ENCODE data around the gene PCBP1.
A peak's percentile ranks its signal among the peaks of the same experiment; 100 is the strongest.

Gene PCBP1

GRCh38 chr2:70128005-70128404 is 40.7 kb downstream of the PCBP1 start:
- no peak for DNase-seq

- peak in 1 of 2 donors; percentile 56 for DNase-seq
Observed at GRCh38 chr2:70131344-70132143, 44.3 kb downstream of the PCBP1 start.

DNA sequence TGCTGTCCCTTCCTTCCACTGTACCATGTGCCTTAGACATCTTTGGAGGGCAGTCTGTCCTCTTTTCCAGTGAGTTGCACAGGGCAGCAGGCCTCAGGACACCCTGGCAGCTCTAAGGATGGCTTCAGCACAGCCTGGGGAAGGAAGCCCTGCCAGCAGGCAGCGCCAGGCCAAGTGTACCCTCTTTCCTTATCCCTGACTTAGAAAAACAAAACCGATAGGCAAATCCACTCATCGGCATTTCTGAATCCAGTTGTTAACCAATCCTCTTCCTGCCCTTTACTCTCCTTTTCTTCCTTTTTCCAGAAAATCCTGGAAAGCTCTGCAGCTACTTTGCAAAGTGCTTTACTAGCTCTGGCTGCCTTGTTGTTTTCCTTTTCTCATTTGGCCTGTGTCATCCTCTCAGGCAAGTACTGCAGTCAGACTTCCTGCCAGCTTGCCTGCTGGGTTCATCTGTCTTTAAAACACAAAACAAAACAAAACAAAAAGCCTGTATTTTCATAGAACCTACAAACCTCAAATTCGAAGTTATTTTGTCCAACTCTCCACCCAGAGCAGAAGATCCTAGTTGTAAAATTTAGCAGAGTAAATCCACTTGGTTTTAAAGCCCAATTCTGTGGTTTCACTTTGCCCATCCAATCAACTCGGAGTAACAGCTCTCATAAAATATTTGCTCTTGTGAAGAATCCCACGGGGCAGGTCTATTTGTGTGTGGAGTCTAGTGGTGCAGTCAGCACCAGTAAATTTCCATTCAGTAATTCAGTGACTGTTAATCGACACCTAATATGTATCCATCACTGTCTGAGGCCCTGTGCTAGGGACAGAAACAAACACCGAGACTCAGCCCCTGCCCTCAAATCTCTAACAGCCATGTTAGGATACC is 45.2 kb downstream of the PCBP1 start:
- peak in 1 of 2 donors; percentile 66 for DNase-seq

DNA sequence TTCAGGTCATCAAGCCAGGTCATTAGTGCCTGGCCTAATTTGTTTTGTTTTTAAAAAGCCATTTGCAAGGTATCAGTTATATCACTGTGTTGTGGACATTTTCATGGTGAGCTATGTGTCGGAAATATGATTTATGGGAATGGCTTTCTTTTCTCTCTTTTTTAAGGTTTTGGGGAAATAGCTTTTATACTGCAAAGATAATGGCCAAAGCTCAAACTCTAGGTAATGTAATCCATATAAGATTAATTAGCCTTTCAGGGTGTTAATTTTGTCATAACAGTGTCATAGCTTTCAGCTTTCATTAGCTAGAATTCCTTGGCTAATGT is 45.8 kb downstream of the PCBP1 start:
- DNase-seq: no peak

- DNase-seq: peak in 1 of 2 donors; percentile 65
Observed at GRCh38 chr2:70133491-70134322, 46.4 kb downstream of the PCBP1 start.

DNA sequence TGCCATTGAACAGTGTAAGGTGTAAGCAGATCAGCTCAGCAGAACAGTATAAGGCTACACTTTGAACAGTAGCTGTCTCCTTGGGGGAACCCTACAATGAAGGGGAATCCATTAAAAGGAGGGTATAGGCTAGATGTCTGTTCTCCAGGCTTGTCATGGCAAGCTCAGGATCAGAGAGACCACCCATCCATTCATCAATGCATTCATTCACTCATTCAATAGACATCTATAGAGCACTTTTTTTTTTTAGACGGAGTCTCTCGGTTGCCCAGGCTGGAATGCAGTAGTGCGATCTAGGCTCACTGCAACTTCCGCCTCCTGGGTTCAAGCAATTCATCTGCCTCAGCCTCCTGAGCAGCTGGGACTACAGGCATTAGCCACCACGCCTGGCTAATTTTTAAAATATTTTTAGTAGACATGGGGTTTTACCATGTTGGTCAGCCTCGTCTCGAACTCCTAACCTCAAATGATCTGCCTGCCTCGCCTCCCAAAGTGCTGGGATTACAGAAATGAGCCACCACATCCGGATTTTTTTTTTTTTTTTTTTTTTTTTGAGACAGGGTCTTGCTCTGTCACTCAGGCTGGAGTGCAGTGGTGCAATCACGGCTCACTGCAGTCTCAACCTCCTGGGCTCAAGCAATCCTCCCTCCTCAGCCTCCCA is 47.2 kb downstream of the PCBP1 start:
- peak in 1 of 2 donors; percentile 27 for DNase-seq
